Liver (tissue), 1 donor: ENCODE data around the gene GRPEL2.

Experiments
- TF ChIP-seq, protein P1 (sequence below): IDR thresholded peaks from 2 replicates; pipeline ENCODE4 v1.6.1; 2016; ENCODE audit warnings: antibody characterized with exemption
- TF ChIP-seq, protein P2 (sequence below): IDR thresholded peaks from 2 replicates; pipeline ENCODE4 v1.6.1; 2016; ENCODE audit warnings: antibody characterized with exemption, mild to moderate bottlenecking

DNA sequence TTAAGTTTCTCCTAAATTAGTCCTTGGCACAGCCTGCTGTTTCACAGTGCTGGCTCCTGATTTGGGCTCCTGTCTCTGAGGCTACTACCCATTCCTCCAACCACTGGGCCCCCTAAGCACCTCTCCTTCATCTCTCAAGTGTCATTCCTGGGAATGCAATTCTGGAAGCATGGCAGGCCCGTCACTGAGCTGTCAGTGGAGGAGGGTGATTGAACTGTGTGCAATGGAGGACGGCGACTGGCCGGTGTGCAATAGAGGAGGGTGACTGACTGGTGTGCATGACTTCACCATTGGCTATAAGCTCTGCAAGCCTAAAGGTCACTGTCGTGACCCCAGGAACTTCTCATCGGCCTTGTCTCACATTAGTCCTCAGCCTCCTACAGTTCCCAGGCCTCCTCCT lies 46.2 kb downstream of the GRPEL2 start:
- TF ChIP-seq, protein P1, sequence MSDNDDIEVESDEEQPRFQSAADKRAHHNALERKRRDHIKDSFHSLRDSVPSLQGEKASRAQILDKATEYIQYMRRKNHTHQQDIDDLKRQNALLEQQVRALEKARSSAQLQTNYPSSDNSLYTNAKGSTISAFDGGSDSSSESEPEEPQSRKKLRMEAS: no peak
- TF ChIP-seq, protein P2, sequence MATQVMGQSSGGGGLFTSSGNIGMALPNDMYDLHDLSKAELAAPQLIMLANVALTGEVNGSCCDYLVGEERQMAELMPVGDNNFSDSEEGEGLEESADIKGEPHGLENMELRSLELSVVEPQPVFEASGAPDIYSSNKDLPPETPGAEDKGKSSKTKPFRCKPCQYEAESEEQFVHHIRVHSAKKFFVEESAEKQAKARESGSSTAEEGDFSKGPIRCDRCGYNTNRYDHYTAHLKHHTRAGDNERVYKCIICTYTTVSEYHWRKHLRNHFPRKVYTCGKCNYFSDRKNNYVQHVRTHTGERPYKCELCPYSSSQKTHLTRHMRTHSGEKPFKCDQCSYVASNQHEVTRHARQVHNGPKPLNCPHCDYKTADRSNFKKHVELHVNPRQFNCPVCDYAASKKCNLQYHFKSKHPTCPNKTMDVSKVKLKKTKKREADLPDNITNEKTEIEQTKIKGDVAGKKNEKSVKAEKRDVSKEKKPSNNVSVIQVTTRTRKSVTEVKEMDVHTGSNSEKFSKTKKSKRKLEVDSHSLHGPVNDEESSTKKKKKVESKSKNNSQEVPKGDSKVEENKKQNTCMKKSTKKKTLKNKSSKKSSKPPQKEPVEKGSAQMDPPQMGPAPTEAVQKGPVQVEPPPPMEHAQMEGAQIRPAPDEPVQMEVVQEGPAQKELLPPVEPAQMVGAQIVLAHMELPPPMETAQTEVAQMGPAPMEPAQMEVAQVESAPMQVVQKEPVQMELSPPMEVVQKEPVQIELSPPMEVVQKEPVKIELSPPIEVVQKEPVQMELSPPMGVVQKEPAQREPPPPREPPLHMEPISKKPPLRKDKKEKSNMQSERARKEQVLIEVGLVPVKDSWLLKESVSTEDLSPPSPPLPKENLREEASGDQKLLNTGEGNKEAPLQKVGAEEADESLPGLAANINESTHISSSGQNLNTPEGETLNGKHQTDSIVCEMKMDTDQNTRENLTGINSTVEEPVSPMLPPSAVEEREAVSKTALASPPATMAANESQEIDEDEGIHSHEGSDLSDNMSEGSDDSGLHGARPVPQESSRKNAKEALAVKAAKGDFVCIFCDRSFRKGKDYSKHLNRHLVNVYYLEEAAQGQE: no peak
